CD4-positive, alpha-beta T cell (primary cell): ENCODE results near the gene IFNGR1. TPM values are rescaled to one million over a fixed set of nuclear protein-coding genes. Genes with fewer than 3 reads are reported as not detected.

Experiments used
- ATAC-seq: fragments of 200-7000 bp; cut with Tn5 transposase; one replicate; pipeline ENCODE4 v1.10.0; 2022; ENCODE audit warnings: mild to moderate bottlenecking; ENCODE audit not compliant: poor library complexity
- CTCF ChIA-PET: fragments of 350-600 bp; sonication (Branson Sonifier 250); formaldehyde crosslinking; loops from one replicate; lab custom pipeline; 2021; ENCODE audit warnings: antibody characterized with exemption, inconsistent platforms; lab: Charles Lee
- POLR2A ChIA-PET: fragments of 350-600 bp; sonication (Branson Sonifier 250); formaldehyde crosslinking; loops from one replicate; lab custom pipeline; 2021; ENCODE audit warnings: antibody characterized with exemption, inconsistent platforms; lab: Charles Lee
- DNase-seq, 14 experiments: peaks; one replicate each; pipeline ENCODE4 v3.0.0-alpha.2; 2013 to 2020; ENCODE audit warnings: mixed read lengths in 2 of 14
- H3K27ac ChIP-seq, 2 donors: one replicate each; pipeline versions ENCODE4 v1.5.1 to v1.7.0; 2013; ENCODE audit warnings: low read length in 2 of 2, low read depth in 1 of 2, mild to moderate bottlenecking in 1 of 2
- H3K27me3 ChIP-seq, 2 experiments: 1 replicate in 1 of 2; 2 replicates in 1 of 2; pipeline versions ENCODE4 v1.6.1 to v1.7.0; 2013; ENCODE audit warnings: low read length in 2 of 2, control low read depth in 1 of 2, mild to moderate bottlenecking in 1 of 2, moderate library complexity in 1 of 2; ENCODE audit not compliant: insufficient read depth in 2 of 2, control insufficient read depth in 1 of 2
- H3K36me3 ChIP-seq: one replicate; pipeline ENCODE4 v1.6.1; 2013; ENCODE audit warnings: low read length, control low read depth; ENCODE audit not compliant: insufficient read depth
- H3K4me1 ChIP-seq: one replicate; pipeline ENCODE4 v1.6.1; 2013; ENCODE audit warnings: low read length, control low read depth; ENCODE audit not compliant: insufficient read depth
- H3K4me3 ChIP-seq: one replicate; pipeline ENCODE4 v1.5.1; 2013; ENCODE audit warnings: mild to moderate bottlenecking, low read length, moderate library complexity
- H3K9me3 ChIP-seq, 2 experiments: 1 replicate in 1 of 2; 2 replicates in 1 of 2; pipeline versions ENCODE4 v1.6.1 to v1.7.0; 2013; ENCODE audit warnings: low read length in 2 of 2, mild to moderate bottlenecking in 2 of 2, control low read depth in 1 of 2, moderate library complexity in 1 of 2; ENCODE audit not compliant: control insufficient read depth in 1 of 2, insufficient read depth in 1 of 2
- H3K27ac Mint-ChIP-seq: one replicate; pipeline ENCODE4 v1.8.0; 2020; ENCODE audit warnings: mixed read lengths
- H3K27me3 Mint-ChIP-seq: one replicate; pipeline ENCODE4 v1.8.0; 2021; ENCODE audit warnings: mixed read lengths
- H3K36me3 Mint-ChIP-seq: one replicate; pipeline ENCODE4 v1.8.0; 2021; ENCODE audit warnings: low read depth, mixed read lengths
- H3K4me1 Mint-ChIP-seq: one replicate; pipeline ENCODE4 v1.8.0; 2021; ENCODE audit warnings: low read depth, mixed read lengths
- H3K4me3 Mint-ChIP-seq: one replicate; pipeline ENCODE4 v1.8.0; 2020; ENCODE audit warnings: mild to moderate bottlenecking, mixed read lengths
- H3K9me3 Mint-ChIP-seq: one replicate; pipeline ENCODE4 v1.8.0; 2020; ENCODE audit warnings: mixed read lengths
- CTCF ChIP-seq: fragments of 200-600 bp; IDR thresholded peaks from one replicate; pipeline ENCODE4 v1.8.0; 2022; ENCODE audit warnings: antibody characterized with exemption, mild to moderate bottlenecking
- intact Hi-C, 2 experiments: fragments of 100-400 bp; cut with DNase I in 1 of 2; cut with micrococcal nuclease in 1 of 2; formaldehyde crosslinking; loops; one replicate each; pipeline versions ENCODE4 v1.15.1 to v1.9.0; 2023 to 2025; cut with DNase I, micrococcal nuclease
- total RNA-seq, 174 experiments: library from RNA in 2 of 174; stranded (reverse) in 2 of 174; gene quantifications; one replicate each; pipeline ENCODE4 v1.2.3 and lab custom pipeline; 2021 to 2026

IFNGR1 gene
- total RNA-seq, 2 experiments from 2014 or later = 81.7 to 84.3 TPM

DNA sequence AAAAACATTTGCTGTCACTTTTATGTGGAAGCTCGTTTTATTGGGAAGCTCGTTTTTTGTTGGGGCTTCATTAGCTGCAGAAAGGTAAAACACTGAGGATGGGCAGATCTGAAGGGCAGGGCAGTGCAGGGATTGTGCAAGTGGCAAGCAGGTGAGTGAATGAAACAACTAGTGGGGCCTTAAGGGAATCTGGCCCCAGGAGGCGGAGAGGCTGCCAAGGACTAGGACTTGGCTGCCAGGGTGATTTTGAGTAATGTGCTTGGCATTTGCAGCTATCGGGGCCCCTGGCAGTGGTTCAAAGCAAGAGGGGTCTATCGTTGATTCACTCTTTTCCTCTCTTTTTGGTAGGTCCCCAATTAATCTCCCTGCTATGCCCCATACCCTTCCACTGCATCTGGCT lies 57.2 kb downstream of the IFNGR1 start:
- H3K27me3 ChIP-seq = no peaks in the 10 kb centered on the region
- ATAC-seq = no peak
- Mint-ChIP-seq H3K9me3 (no peaks in the 10 kb centered on the region), H3K4me3 (no peak overlapping the region), H3K27ac (no peak overlapping the region), H3K27me3 (peaks cover 40% of the 10 kb centered on the region), H3K4me1 (peaks cover 24% of the 10 kb centered on the region), H3K36me3 (no peaks in the 10 kb centered on the region)
- DNase-seq = no peak
- ChIA-PET POLR2A (interaction anchor here (0.6 kb wide), 1 partner anchor 28 kb away, joined by 3 read pairs; no protein-coding TSS in a partner anchor), CTCF (no interaction called here)
- no peaks in the 10 kb centered on the region for H3K36me3 ChIP-seq
- peaks cover 5 to 10% of the 10 kb centered on the region in 2 experiments for H3K9me3 ChIP-seq
- H3K27ac ChIP-seq = no peak overlapping the region
- TF ChIP-seq CTCF = no peak
- intact Hi-C loops = no loop called here
- peaks cover 21% of the 10 kb centered on the region for H3K4me1 ChIP-seq
- no peak overlapping the region for H3K4me3 ChIP-seq

DNA sequence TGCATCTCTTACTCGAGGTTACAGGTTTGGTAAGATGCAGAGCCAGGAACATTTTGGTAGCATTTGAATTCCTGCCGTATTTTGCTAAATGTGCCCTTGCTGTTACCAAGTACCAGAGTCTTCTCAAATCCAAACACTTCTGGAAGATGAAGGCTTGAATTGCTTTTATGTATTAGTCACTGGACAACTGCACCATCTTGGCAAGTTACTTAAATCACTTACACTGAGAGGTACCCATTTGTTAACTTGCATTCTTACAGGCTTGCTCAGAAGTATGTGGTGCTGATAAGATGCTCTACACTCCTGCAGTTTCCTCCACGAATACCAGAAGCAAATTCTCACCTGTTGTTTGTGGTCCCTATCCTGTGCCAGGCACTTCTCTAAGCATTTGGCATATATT lies 58.4 kb downstream of the IFNGR1 start:
- no peak for ATAC-seq
- no peaks in the 10 kb centered on the region for H3K36me3 Mint-ChIP-seq
- H3K4me3 ChIP-seq = no peak overlapping the region
- no peaks in the 10 kb centered on the region for H3K27me3 ChIP-seq
- no peak overlapping the region for H3K27ac Mint-ChIP-seq
- no peak for DNase-seq
- peaks cover 5 to 10% of the 10 kb centered on the region in 2 experiments for H3K9me3 ChIP-seq
- H3K27me3 Mint-ChIP-seq = peaks cover 40% of the 10 kb centered on the region
- ChIA-PET POLR2A (no interaction called here), CTCF (no interaction called here)
- TF ChIP-seq CTCF = no peak
- H3K4me3 Mint-ChIP-seq = no peak overlapping the region
- no peaks in the 10 kb centered on the region for H3K36me3 ChIP-seq
- intact Hi-C loops = no loop called here
- peaks cover 25% of the 10 kb centered on the region for H3K4me1 Mint-ChIP-seq
- no peak overlapping the region for H3K27ac ChIP-seq
- no peaks in the 10 kb centered on the region for H3K9me3 Mint-ChIP-seq
- H3K4me1 ChIP-seq = peaks cover 25% of the 10 kb centered on the region

DNA sequence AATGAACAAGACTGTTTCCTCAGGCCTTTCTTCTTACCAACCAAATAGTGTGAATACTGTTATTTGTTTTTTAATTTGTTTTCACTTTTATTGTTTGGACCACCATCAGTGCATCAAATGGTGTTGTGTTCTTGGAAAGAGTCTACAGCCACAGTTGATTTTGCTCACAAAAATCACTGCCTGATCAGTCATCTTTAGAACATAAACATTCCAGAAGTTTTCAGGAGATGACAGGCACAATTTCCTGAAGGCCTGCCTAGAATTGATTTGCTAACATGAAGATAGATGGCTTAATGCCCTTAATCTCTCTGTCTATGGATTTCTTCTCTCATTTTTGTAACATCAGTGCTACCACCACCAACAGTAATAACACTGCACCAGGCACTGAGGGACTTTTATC lies 59.3 kb downstream of the IFNGR1 start:
- no peaks in the 10 kb centered on the region for H3K9me3 Mint-ChIP-seq
- TF ChIP-seq CTCF = no peak
- intact Hi-C loops = no loop called here
- no peak overlapping the region for H3K27ac ChIP-seq
- no peaks in the 10 kb centered on the region for H3K36me3 ChIP-seq
- CTCF ChIA-PET = no interaction called here
- no peak overlapping the region for H3K27ac Mint-ChIP-seq
- H3K36me3 Mint-ChIP-seq = no peaks in the 10 kb centered on the region
- peaks cover 21% of the 10 kb centered on the region for H3K4me1 ChIP-seq
- DNase-seq (no peak), ATAC-seq (no peak)
- no peak overlapping the region for H3K4me3 ChIP-seq
- peaks cover 5 to 10% of the 10 kb centered on the region in 2 experiments for H3K9me3 ChIP-seq
- POLR2A ChIA-PET = no interaction called here
- H3K4me1 Mint-ChIP-seq = peaks cover 21% of the 10 kb centered on the region
- H3K27me3 ChIP-seq = no peaks in the 10 kb centered on the region
- H3K27me3 Mint-ChIP-seq = peaks cover 40% of the 10 kb centered on the region
- H3K4me3 Mint-ChIP-seq = no peak overlapping the region
